Tibial nerve (tissue), 4 donors: ENCODE measurements around the gene PRR16.

Source experiments
- CTCF ChIP-seq, 5 experiments: fragments of 200-600 bp in 3 of 5; fragments of 450-650 bp in 2 of 5; sonication (generic) in 3 of 5; IDR thresholded peaks; one replicate each; pipeline ENCODE4 v1.5.1; 2016 to 2019; ENCODE audit warnings: antibody characterized with exemption in 5 of 5, mild to moderate bottlenecking in 3 of 5, moderate library complexity in 2 of 5
- EP300 ChIP-seq, 2 donors: sonication (generic); formaldehyde crosslinking; IDR thresholded peaks; one replicate each; pipeline ENCODE4 v1.6.1; 2017; ENCODE audit warnings: antibody characterized with exemption in 2 of 2, mild to moderate bottlenecking in 1 of 2
- POLR2A ChIP-seq, 2 donors: fragments of 450-650 bp; IDR thresholded peaks; one replicate each; pipeline ENCODE4 v1.6.1; 2017; ENCODE audit warnings: antibody characterized with exemption in 2 of 2, mild to moderate bottlenecking in 2 of 2, moderate library complexity in 2 of 2

- no peak for TF ChIP-seq CTCF (IDR thresholded peaks at IDR 0.05)
- no peak for TF ChIP-seq POLR2A (IDR thresholded peaks at IDR 0.05)
- no peak for TF ChIP-seq EP300 (IDR thresholded peaks at IDR 0.05)
Observed at GRCh38 chr5:120446068-120446492, 18.0 kb upstream of the PRR16 start.
